SH-SY5Y (cell line): ENCODE measurements around the gene SARDH.

Source experiments
- GATA2 ChIP-seq: IDR thresholded peaks from 2 replicates; pipeline ENCODE4 v1.6.1; 2011; ENCODE audit warnings: mild to moderate bottlenecking, low read depth, low read length
- GATA3 ChIP-seq: IDR thresholded peaks from 2 replicates; pipeline ENCODE4 v1.6.1; 2011; ENCODE audit warnings: low read depth, mild to moderate bottlenecking, low read length, moderate library complexity

DNA sequence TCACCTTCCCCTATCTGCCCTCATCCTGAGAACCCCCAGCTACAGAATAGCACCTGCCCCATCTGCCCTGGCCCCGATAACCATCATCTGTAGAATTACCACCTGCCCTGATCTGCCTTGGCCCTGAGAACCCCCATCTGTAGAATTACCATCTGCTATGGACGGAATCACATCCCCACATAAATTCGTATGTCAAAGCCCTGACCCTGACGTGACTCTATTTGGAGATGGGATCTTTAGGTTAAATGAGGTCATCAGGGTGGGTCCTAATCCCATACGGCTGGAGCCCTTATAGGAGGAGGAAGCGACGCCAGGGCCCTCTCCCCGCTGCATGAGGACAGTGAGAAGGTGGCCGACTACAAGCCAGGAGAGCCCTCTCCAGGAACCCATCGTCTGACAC, 32.6 kb downstream of the SARDH start:
- TF ChIP-seq GATA3 (no peak), GATA2 (no peak)
